T-helper 2 cell treated with Interferon-gamma antibody and Interleukin-4, amounts not matched to agents 5 μg/mL and 100 μg/mL, for 36 hours (primary cell): Measurements from ENCODE around the gene MMAA.
"Not testable (repeated sequence)": the region's sequence is repeated elsewhere in the genome, so short reads cannot be mapped to it uniquely, and the experiment has no call there.

Experiments used
- DNase-seq: peaks from one replicate; pipeline ENCODE4 v3.0.0; 2021; ENCODE audit warnings: low spot score
- H3K27ac Mint-ChIP-seq: one replicate; pipeline ENCODE4 v1.8.0; 2021; ENCODE audit warnings: mild to moderate bottlenecking, mixed read lengths
- H3K27me3 Mint-ChIP-seq: one replicate; pipeline ENCODE4 v1.8.0; 2021; ENCODE audit warnings: low read depth, mixed read lengths
- H3K36me3 Mint-ChIP-seq: one replicate; pipeline ENCODE4 v1.8.0; 2021; ENCODE audit warnings: low read depth, mixed read lengths
- H3K4me1 Mint-ChIP-seq: one replicate; pipeline ENCODE4 v1.8.0; 2021; ENCODE audit warnings: low read depth, mixed read lengths
- H3K4me3 Mint-ChIP-seq: one replicate; pipeline ENCODE4 v1.8.0; 2022; ENCODE audit warnings: mild to moderate bottlenecking, moderate library complexity, mixed read lengths
- H3K9me3 Mint-ChIP-seq: one replicate; pipeline ENCODE4 v1.8.0; 2021; ENCODE audit warnings: mixed read lengths

MMAA gene

GRCh38 chr4:145663194-145663593, 44.0 kb downstream of the MMAA start:
- H3K4me3 Mint-ChIP-seq = no peak overlapping the region
- H3K36me3 Mint-ChIP-seq = peaks cover 27% of the 10 kb centered on the region
- no peak overlapping the region for H3K27ac Mint-ChIP-seq
- H3K4me1 Mint-ChIP-seq = no peaks in the 10 kb centered on the region
- DNase-seq = no peak
- H3K9me3 Mint-ChIP-seq = peaks cover 13% of the 10 kb centered on the region
- H3K27me3 Mint-ChIP-seq = no peaks in the 10 kb centered on the region

GRCh38 chr4:145665773-145666172, 46.6 kb downstream of the MMAA start:
- no peak overlapping the region for H3K27ac Mint-ChIP-seq

DNA sequence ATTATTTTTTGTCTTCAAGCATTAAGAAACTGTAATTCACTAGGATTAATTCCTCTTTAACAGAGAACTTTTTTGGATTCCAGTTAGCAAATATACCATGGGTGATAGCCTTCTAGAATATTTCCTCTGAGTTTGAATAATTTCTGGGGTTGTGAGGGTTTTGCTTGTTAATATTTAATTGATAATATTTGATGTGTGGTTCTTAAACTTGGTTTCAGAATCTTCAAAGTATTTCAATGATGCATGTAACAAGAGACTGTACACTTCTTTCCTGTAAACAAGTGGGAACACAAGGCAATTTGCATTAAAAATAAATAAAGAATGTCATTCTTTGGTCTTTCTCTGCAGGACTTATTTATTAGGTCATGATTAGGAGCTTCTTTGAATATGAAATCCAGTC, 51.2 kb downstream of the MMAA start:
- no peak overlapping the region for H3K27ac Mint-ChIP-seq
- DNase-seq = no peak

More at GRCh38 chr4:145665773-145666172, 46.6 kb downstream of the MMAA start:
- H3K36me3 Mint-ChIP-seq = peaks cover 5% of the 10 kb centered on the region
- no peak overlapping the region for H3K4me3 Mint-ChIP-seq
- H3K27me3 Mint-ChIP-seq = no peaks in the 10 kb centered on the region
- no peak for DNase-seq
- no peaks in the 10 kb centered on the region for H3K4me1 Mint-ChIP-seq
- peaks cover 10% of the 10 kb centered on the region for H3K9me3 Mint-ChIP-seq

GRCh38 chr4:145679520-145679919, 60.3 kb downstream of the MMAA start:
- H3K36me3 Mint-ChIP-seq = no peaks in the 10 kb centered on the region
- H3K27ac Mint-ChIP-seq = no peak overlapping the region
- H3K4me1 Mint-ChIP-seq = no peaks in the 10 kb centered on the region
- peaks cover 6% of the 10 kb centered on the region for H3K9me3 Mint-ChIP-seq
- DNase-seq = no peak
- H3K4me3 Mint-ChIP-seq = no peak overlapping the region
- peaks cover 10% of the 10 kb centered on the region for H3K27me3 Mint-ChIP-seq

More for the DNA sequence above, 51.2 kb downstream of the MMAA start:
- Mint-ChIP-seq H3K4me1 (peaks cover 2% of the 10 kb centered on the region), H3K36me3 (no peaks in the 10 kb centered on the region), H3K9me3 (peaks cover 3% of the 10 kb centered on the region), H3K4me3 (no peak overlapping the region), H3K27me3 (no peaks in the 10 kb centered on the region)

DNA sequence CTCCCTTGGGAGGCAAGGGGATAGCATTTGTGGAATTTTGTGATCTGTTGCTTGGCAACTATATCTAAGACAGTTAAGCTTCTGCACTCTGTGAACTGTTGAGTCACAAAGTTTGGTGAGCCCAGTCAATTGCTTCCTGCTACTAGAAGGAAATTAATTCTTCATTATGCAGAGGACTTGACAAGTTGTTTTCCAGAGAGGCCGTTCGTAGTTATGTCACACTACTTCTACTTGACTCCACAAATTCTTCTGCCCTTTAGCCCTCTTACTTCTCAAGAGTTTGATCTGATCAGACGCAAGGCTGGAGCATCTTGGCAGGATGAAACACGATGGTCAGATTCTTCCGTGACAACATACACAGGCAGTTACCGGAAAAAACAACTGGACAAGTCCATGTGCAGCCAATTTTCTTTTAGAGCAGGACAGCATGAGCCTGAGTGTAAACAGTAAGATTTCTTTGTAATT, 60.8 kb downstream of the MMAA start, which contains the start of gene C4orf51:
C4orf51 (plus strand) TSS at position 156 of the 465 bp plus-strand sequence; CDS start at position 214, 58 bp downstream.
- Mint-ChIP-seq H3K36me3 (no peaks in the 10 kb centered on the region), H3K4me1 (no peaks in the 10 kb centered on the region), H3K27ac (no peak within 1 kb of the TSS), H3K27me3 (peaks cover 13% of the 10 kb centered on the region), H3K4me3 (no peak within 1 kb of the TSS), H3K9me3 (peaks cover 6% of the 10 kb centered on the region)
- no peak for DNase-seq

GRCh38 chr4:145680902-145681301, 61.7 kb downstream of the MMAA start:
- H3K27me3 Mint-ChIP-seq = peaks cover 13% of the 10 kb centered on the region
- DNase-seq = no peak
- H3K36me3 Mint-ChIP-seq = no peaks in the 10 kb centered on the region
- no peak overlapping the region for H3K27ac Mint-ChIP-seq
- peaks cover 6% of the 10 kb centered on the region for H3K9me3 Mint-ChIP-seq
- no peak overlapping the region for H3K4me3 Mint-ChIP-seq
- no peaks in the 10 kb centered on the region for H3K4me1 Mint-ChIP-seq

GRCh38 chr4:145681518-145681917, 62.3 kb downstream of the MMAA start:
- Mint-ChIP-seq H3K9me3 (peaks cover 6% of the 10 kb centered on the region), H3K27me3 (peaks cover 13% of the 10 kb centered on the region), H3K27ac (no peak overlapping the region), H3K4me3 (no peak overlapping the region), H3K36me3 (no peaks in the 10 kb centered on the region), H3K4me1 (no peaks in the 10 kb centered on the region)
- no peak for DNase-seq

DNA sequence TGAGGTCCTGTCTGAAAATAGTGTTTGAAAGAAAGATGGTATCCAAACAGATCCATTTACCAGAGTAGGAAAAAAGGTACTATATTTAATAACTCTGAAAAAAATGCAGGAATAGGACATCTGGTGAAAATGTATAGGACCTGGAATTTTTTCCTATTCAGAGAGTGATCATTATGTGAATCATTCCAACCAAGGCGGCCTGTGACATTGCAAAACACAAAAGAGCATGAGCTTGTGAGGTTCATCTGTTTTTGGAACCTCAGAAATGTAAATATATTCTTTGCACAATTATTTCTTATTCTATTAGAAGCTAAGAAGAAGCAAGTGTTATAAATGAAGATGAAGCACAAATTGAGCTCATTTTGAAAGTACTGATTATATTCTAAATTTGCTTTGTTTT, 62.8 kb downstream of the MMAA start:
- Mint-ChIP-seq H3K27me3 (peaks cover 13% of the 10 kb centered on the region), H3K9me3 (peaks cover 6% of the 10 kb centered on the region), H3K4me3 (no peak overlapping the region), H3K36me3 (no peaks in the 10 kb centered on the region), H3K27ac (no peak overlapping the region), H3K4me1 (no peaks in the 10 kb centered on the region)
- no peak for DNase-seq

DNA sequence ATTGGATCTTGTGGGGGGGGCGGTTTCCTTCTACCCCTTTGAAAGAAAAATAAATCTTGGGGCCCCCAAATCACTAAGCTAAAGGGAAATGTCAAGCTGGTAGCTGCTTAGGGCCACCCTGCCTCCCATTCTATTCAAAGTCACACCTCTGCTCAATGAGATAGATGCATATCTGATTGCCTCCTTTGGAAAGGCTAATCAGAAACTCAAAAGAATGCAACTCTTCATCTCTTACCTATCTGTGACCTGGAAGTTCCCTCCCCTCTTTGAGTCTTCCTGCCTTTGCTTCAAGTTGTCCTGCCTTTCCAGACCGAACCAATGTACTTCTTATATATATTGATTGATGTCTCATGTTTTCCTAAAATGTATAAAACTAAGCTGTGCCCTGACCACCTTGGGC, 67.8 kb downstream of the MMAA start:
- no peaks in the 10 kb centered on the region for H3K4me1 Mint-ChIP-seq
- no peak overlapping the region for H3K4me3 Mint-ChIP-seq

GRCh38 chr4:145690610-145691009, 71.4 kb downstream of the MMAA start:
- H3K36me3 Mint-ChIP-seq = no peaks in the 10 kb centered on the region

More for the DNA sequence above, 67.8 kb downstream of the MMAA start:
- H3K9me3 Mint-ChIP-seq = no peaks in the 10 kb centered on the region
- no peak for DNase-seq
- no peaks in the 10 kb centered on the region for H3K36me3 Mint-ChIP-seq
- no peak overlapping the region for H3K27ac Mint-ChIP-seq
- H3K27me3 Mint-ChIP-seq = peaks cover 9% of the 10 kb centered on the region

DNA sequence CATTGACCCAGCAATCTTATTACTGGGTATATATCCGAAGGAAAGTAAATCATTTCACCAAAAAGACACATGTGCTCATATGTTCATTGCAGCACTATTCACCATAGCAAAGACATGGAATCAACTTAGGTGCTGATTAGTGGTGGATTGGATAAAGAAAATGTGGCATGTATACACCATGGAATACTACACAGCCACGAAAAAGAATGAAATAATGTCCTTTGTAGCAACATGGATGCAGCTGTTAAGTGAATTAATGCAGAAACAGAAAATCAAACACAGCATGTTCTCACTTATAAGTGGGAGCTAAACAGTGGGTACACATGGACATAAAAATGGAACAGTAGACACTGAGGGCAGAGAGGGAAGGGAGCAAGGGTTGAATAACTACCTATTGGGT, 72.2 kb downstream of the MMAA start:
- H3K9me3 Mint-ChIP-seq, H3K27ac Mint-ChIP-seq, H3K36me3 Mint-ChIP-seq, H3K27me3 Mint-ChIP-seq, H3K4me1 Mint-ChIP-seq, DNase-seq, H3K4me3 Mint-ChIP-seq: not testable (repeated sequence)

More at GRCh38 chr4:145690610-145691009, 71.4 kb downstream of the MMAA start:
- DNase-seq = no peak
- Mint-ChIP-seq H3K4me3 (no peak overlapping the region), H3K9me3 (no peaks in the 10 kb centered on the region), H3K27ac (no peak overlapping the region), H3K4me1 (no peaks in the 10 kb centered on the region), H3K27me3 (no peaks in the 10 kb centered on the region)

DNA sequence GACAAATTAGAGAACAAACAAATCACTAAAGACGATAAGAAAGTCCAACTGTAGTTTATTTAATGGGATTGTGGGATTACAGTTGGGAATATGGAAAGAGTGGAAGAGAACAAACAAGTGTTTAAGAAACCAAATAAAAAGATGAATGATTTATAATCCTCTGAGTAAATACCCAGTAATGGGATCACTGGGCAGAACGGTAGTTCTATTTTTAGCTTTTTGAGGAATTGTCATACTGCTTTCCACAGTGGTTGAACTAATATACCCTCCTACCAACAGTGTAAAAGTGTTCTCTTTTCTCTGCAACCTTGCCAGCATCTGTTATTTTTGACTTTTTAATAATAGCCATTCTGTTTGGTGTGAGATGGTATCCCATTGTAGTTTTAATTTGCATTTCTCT, 75.7 kb downstream of the MMAA start:
- H3K27ac Mint-ChIP-seq = no peak overlapping the region

DNA sequence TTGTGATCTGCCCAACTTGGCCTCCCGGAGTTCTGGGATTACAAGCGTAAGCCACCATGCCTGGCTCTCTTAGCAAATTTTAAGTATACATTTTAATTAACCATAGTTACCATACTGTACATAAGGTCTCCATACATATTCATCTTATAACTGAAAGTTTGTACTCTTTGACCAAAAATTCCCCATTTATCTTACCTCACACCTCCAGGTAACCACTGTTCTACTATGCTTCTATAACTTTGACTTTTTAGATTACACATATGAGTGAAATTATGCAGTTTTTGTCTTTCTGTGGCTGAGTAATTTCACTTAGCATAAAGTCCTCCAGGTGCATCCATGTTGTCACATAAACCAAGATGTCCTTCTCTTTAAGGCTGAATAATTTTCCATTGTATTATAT, 78.1 kb downstream of the MMAA start:
- no peak overlapping the region for H3K27ac Mint-ChIP-seq

More for the DNA sequence above, 75.7 kb downstream of the MMAA start:
- H3K27me3 Mint-ChIP-seq = no peaks in the 10 kb centered on the region
- DNase-seq = no peak
- no peak overlapping the region for H3K4me3 Mint-ChIP-seq
- H3K4me1 Mint-ChIP-seq = no peaks in the 10 kb centered on the region
- no peaks in the 10 kb centered on the region for H3K9me3 Mint-ChIP-seq
- no peaks in the 10 kb centered on the region for H3K36me3 Mint-ChIP-seq

GRCh38 chr4:145698507-145698906, 79.3 kb downstream of the MMAA start:
- Mint-ChIP-seq H3K27ac (no peak overlapping the region), H3K36me3 (no peaks in the 10 kb centered on the region), H3K27me3 (no peaks in the 10 kb centered on the region), H3K9me3 (no peaks in the 10 kb centered on the region), H3K4me1 (peaks cover 1% of the 10 kb centered on the region), H3K4me3 (no peak overlapping the region)
- DNase-seq = no peak

More for the DNA sequence above, 78.1 kb downstream of the MMAA start:
- no peaks in the 10 kb centered on the region for H3K4me1 Mint-ChIP-seq
- no peaks in the 10 kb centered on the region for H3K27me3 Mint-ChIP-seq
- no peaks in the 10 kb centered on the region for H3K36me3 Mint-ChIP-seq
- no peaks in the 10 kb centered on the region for H3K9me3 Mint-ChIP-seq
- no peak overlapping the region for H3K4me3 Mint-ChIP-seq
- DNase-seq = no peak

DNA sequence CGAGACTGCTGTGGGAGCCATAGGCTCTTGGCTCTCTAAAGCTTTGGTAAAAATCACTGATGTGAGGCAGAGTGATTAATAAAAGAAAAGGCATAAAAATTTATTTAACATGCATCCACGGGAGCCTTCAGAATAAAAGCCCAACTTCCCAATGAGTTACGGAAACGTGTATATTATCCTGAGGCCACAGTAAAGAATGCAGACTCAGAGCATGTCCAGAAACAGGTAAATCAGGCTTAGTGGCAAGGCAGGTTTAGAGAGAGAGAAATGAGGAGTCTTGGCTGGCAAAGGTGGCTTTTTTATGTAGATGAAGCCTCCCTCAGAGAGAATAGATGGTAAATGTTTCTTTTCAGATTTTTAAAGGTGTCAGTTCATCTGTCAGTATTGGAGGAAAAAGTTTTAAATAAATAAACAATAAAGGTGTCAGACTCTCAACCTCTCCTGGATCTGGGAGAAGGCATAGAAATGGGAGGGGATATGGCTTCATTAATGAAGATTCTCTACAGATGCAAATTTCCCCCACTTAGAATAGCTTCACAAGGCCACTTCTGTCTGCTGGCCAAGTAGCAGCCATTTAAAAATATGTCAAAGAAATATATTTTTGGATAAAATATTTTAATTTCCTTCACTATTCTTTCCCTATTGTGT, 84.8 kb downstream of the MMAA start:
- peaks cover 1% of the 10 kb centered on the region for H3K4me1 Mint-ChIP-seq
- no peaks in the 10 kb centered on the region for H3K27me3 Mint-ChIP-seq
- H3K36me3 Mint-ChIP-seq = no peaks in the 10 kb centered on the region
- no peak for DNase-seq
- peaks cover 5% of the 10 kb centered on the region for H3K9me3 Mint-ChIP-seq
- H3K27ac Mint-ChIP-seq = no peak overlapping the region
- no peak overlapping the region for H3K4me3 Mint-ChIP-seq
